ENCODE measurements around the gene ATXN7L2. TPM values are rescaled to one million over a fixed set of nuclear protein-coding genes. Genes with fewer than 3 reads are reported as not detected.

ATXN7L2 gene
- polyA plus RNA-seq, 3 donors: 1.1 to 3.6 (median 1.7) TPM

DNA sequence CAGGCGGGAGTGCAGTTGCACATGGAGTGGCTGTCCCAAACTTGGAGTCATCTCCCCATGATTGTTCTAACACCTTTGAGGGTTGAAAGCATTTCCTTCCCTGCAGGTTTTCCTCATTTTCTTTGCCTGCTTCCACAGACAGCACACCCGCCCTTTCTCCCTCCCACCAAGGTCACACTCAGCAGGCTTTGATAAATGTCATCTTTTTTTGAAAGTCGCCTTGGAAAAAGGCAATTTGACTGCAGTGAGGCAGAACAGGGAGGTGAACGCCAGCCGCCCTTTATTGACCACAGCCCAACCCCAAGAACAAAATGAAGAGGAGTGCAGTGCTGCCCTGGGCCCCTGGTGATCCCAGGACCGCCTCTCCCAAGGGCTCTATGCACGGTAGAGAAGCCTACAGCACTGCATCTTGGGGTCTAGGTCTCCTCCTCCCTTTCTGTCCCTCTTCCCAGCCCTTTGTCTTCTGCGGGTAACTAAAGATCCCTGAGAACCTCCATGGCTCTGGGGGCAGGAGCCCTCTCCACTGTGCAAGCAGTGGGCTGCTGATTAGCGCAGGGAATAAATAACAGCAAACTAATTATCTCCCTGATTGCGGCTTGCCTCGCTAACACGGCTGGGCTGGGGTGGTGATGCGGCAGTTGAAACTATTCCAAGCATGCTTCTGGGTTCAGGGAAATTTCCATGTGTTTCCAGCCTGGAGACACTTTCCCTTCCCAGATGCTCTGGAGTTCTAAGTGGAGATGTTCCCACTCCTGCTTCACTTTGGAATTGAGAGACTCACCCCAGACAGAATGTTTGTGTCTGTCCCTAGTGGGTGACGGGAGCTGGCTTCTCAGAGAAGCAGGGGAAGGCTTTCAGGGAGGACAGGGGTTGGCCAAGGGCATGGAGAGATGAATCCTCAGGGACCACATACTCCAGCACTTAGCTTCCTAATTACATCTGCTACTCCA lies 37.6 kb downstream of the ATXN7L2 start:
- Histone ChIP-seq H3K9me3 (replicated peaks in 1 of 2; ENCODE audit: control insufficient read depth in 1 of 2, insufficient read depth in 1 of 2, low read length in 2 of 2) (no peaks in the 10 kb centered on the region), H2AFZ (ENCODE audit: insufficient read depth, low read depth, low read length, poor library complexity, severe bottlenecking) (no peak overlapping the region), H3K79me2 (ENCODE audit: insufficient read depth, low read length) (no peaks in the 10 kb centered on the region), H3K4me3 (replicated peaks in 1 of 3; ENCODE audit: low read depth in 2 of 3, low read length in 3 of 3) (no peak overlapping the region), H3K4me1 (ENCODE audit: control insufficient read depth in 1 of 2, insufficient read depth in 2 of 2, low read length in 2 of 2) (no peaks in the 10 kb centered on the region), H4K20me1 (ENCODE audit: insufficient read depth, low read length) (no peaks in the 10 kb centered on the region), H3K4me2 (replicated peaks; ENCODE audit: extremely low read depth, low read length, poor library complexity, severe bottlenecking) (no peak overlapping the region), H3K9ac (ENCODE audit: insufficient read depth, low read length, poor library complexity, severe bottlenecking) (no peak overlapping the region), H3K36me3 (replicated peaks in 1 of 2; ENCODE audit: control insufficient read depth in 1 of 2, insufficient read depth in 2 of 2, low read length in 2 of 2) (no peaks in the 10 kb centered on the region), H3K27me3 (ENCODE audit: control insufficient read depth in 2 of 2, insufficient read depth in 2 of 2, low read length in 2 of 2) (no peaks in the 10 kb centered on the region), H3K27ac (ENCODE audit: low read depth in 1 of 2, low read length in 2 of 2) (no peak overlapping the region)
- intact Hi-C loops (cut with micrococcal nuclease): loop anchor here in 1 of 2 donors (10.0 kb wide), 1 partner anchor 86 kb away; no protein-coding TSS in a partner anchor
- Mint-ChIP-seq H3K9me3 (peaks cover 0 to 3% (median 0%) of the 10 kb centered on the region in 7 donors), H3K4me1 (peaks cover 2% of the 10 kb centered on the region), H3K36me3 (no peaks in the 10 kb centered on the region), H3K4me3 (no peak overlapping the region), H3K27me3 (ENCODE audit: low read depth in 3 of 3) (peaks cover 4 to 7% (median 5%) of the 10 kb centered on the region in 3 donors), H3K27ac (no peak overlapping the region)
- TF ChIP-seq, protein P1, sequence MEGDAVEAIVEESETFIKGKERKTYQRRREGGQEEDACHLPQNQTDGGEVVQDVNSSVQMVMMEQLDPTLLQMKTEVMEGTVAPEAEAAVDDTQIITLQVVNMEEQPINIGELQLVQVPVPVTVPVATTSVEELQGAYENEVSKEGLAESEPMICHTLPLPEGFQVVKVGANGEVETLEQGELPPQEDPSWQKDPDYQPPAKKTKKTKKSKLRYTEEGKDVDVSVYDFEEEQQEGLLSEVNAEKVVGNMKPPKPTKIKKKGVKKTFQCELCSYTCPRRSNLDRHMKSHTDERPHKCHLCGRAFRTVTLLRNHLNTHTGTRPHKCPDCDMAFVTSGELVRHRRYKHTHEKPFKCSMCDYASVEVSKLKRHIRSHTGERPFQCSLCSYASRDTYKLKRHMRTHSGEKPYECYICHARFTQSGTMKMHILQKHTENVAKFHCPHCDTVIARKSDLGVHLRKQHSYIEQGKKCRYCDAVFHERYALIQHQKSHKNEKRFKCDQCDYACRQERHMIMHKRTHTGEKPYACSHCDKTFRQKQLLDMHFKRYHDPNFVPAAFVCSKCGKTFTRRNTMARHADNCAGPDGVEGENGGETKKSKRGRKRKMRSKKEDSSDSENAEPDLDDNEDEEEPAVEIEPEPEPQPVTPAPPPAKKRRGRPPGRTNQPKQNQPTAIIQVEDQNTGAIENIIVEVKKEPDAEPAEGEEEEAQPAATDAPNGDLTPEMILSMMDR (IDR thresholded peaks at IDR 0.05): no peak
- 100% methylated on average over 6 of the region's 14 CpGs for WGBS (ENCODE audit: insufficient coverage)
- DNase-seq: no peak

DNA sequence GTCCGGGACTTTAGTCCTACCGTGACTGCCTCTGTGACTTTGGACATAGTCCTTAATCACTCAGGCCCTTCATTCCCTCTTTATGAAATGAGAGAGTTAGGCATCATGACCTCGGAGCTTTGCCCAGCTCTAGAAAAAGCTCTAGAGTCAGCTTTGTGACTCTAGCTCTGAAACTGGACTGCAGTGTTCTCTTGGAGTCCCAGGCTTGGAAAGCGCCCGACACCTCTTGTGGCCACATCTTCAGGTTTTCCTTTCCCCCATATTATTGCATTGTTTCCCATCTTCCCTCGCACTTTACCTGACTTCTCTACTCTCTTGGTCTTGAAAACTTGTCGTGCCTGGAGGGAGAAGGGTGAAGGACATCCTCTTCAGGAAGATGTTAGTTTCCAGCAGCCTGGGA lies 38.3 kb downstream of the ATXN7L2 start:
- H3K79me2 ChIP-seq (ENCODE audit: insufficient read depth, low read length): no peaks in the 10 kb centered on the region
- TF ChIP-seq, protein P1 (IDR thresholded peaks at IDR 0.05): no peak
- no peak overlapping the region for H3K9ac ChIP-seq (ENCODE audit: insufficient read depth, low read length, poor library complexity, severe bottlenecking)
- H4K20me1 ChIP-seq (ENCODE audit: insufficient read depth, low read length): no peaks in the 10 kb centered on the region
- no peaks in the 10 kb centered on the region for H3K4me1 ChIP-seq (ENCODE audit: control insufficient read depth in 1 of 2, insufficient read depth in 2 of 2, low read length in 2 of 2)
- Mint-ChIP-seq H3K27ac (no peak overlapping the region), H3K27me3 (ENCODE audit: low read depth in 3 of 3) (peaks cover 4 to 6% (median 5%) of the 10 kb centered on the region in 3 donors), H3K36me3 (no peaks in the 10 kb centered on the region), H3K9me3 (peaks cover 0 to 3% (median 0%) of the 10 kb centered on the region in 7 donors), H3K4me1 (peaks cover 2% of the 10 kb centered on the region), H3K4me3 (no peak overlapping the region)
- no peaks in the 10 kb centered on the region for H3K27me3 ChIP-seq (ENCODE audit: control insufficient read depth in 2 of 2, insufficient read depth in 2 of 2, low read length in 2 of 2)
- H3K9me3 ChIP-seq (replicated peaks in 1 of 2; ENCODE audit: control insufficient read depth in 1 of 2, insufficient read depth in 1 of 2, low read length in 2 of 2): no peaks in the 10 kb centered on the region
- intact Hi-C loops (cut with micrococcal nuclease): loop anchor here in 1 of 2 donors (10.0 kb wide), 1 partner anchor 87 kb away; no protein-coding TSS in a partner anchor
- H3K4me3 ChIP-seq (replicated peaks in 1 of 3; ENCODE audit: low read depth in 2 of 3, low read length in 3 of 3): no peak overlapping the region
- no peak overlapping the region for H2AFZ ChIP-seq (ENCODE audit: insufficient read depth, low read depth, low read length, poor library complexity, severe bottlenecking)
- H3K4me2 ChIP-seq (replicated peaks; ENCODE audit: extremely low read depth, low read length, poor library complexity, severe bottlenecking): no peak overlapping the region
- no peak overlapping the region for H3K27ac ChIP-seq (ENCODE audit: low read depth in 1 of 2, low read length in 2 of 2)
- no CpG with 5 or more reads among the region's 7 CpGs for WGBS (ENCODE audit: insufficient coverage)
- no peak for DNase-seq
- no peaks in the 10 kb centered on the region for H3K36me3 ChIP-seq (replicated peaks in 1 of 2; ENCODE audit: control insufficient read depth in 1 of 2, insufficient read depth in 2 of 2, low read length in 2 of 2)

All from CD14-positive monocyte (primary cell).